Measurements from ENCODE around the gene ATP8A1.
A peak's percentile ranks its signal among the peaks of the same experiment; 100 is the strongest.
"Not testable (repeated sequence)": the region's sequence is repeated elsewhere in the genome, so short reads cannot be mapped to it uniquely, and the experiment has no call there.

ATP8A1 gene

DNA sequence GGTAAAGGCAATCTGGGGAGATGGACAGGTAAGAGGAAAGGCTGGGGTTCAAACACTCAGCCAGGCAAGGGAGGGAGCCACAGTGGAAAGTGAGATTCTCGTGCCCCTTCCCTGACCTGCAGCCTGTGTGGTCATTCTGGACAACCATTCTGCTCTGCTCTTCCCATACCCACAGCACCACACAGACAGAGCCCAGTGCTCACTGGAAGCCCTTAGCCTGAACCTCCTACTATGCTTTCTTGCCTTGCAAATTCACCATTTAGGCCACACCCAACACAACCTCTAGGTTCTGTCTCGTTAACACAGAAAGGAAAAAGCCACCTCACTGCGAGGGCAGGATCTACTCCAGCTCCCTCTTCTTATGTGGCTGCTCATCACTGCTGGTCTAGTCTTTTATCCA lies 166.9 kb downstream of the ATP8A1 start:
- no peaks in the 10 kb centered on the region for H3K9me3 Mint-ChIP-seq
- ATAC-seq = no peak
- peaks cover 31% of the 10 kb centered on the region for H3K4me1 Mint-ChIP-seq
- no peak overlapping the region for H3K4me3 Mint-ChIP-seq
- H3K36me3 Mint-ChIP-seq = peaks cover 45% of the 10 kb centered on the region
- no peaks in the 10 kb centered on the region for H3K27me3 Mint-ChIP-seq
- peak overlapping the region; percentile 20 for H3K27ac Mint-ChIP-seq

DNA sequence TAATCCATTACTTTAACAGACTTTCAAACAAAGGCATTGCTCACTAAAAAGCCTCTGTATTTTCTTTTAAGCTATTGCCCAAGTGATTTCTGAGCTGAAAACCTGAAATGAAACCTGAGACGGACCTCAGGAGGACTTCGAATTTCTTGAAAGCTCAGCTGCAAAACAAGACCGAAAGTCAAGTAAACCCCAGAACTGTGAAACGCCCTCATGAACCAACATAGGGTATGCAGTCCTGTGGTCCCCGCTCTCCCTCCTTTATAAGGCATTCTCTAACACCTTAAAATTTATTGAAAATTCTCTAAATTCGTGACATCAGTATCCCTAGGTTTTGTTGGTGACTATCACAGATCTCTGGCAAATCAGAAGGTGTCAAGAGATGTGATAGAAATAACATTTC lies 167.8 kb downstream of the ATP8A1 start:
- peaks cover 31% of the 10 kb centered on the region for H3K4me1 Mint-ChIP-seq
- H3K4me3 Mint-ChIP-seq = peak overlapping the region; percentile 16
- no peaks in the 10 kb centered on the region for H3K27me3 Mint-ChIP-seq
- peak; percentile 81 for ATAC-seq
- H3K9me3 Mint-ChIP-seq = no peaks in the 10 kb centered on the region
- peak overlapping the region; percentile 79 for H3K27ac Mint-ChIP-seq
- peaks cover 46% of the 10 kb centered on the region for H3K36me3 Mint-ChIP-seq

DNA sequence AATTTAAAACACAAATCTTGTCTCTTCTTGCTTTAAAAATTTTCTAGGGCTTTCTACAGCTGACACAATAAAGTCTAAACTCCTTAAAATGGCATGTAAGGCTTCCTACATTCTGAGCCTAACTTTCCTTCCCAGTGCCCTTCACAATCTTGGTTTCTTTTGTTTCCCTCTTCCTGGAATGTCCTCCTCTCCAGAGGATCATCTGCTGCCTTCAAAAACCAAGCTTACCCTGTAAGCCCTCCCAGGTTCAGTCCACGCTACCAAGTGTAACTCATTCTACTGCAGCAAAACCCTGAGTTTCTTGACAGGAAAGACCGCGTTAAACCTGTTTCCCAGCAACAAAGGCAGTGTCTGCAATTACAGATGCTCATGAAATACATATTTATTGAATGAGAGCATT lies 168.4 kb downstream of the ATP8A1 start:
- H3K27me3 Mint-ChIP-seq = no peaks in the 10 kb centered on the region
- H3K4me1 Mint-ChIP-seq = peaks cover 31% of the 10 kb centered on the region
- ATAC-seq = no peak
- H3K36me3 Mint-ChIP-seq = peaks cover 48% of the 10 kb centered on the region
- peak overlapping the region; percentile 79 for H3K27ac Mint-ChIP-seq
- H3K4me3 Mint-ChIP-seq = peak overlapping the region; percentile 16
- H3K9me3 Mint-ChIP-seq = no peaks in the 10 kb centered on the region

DNA sequence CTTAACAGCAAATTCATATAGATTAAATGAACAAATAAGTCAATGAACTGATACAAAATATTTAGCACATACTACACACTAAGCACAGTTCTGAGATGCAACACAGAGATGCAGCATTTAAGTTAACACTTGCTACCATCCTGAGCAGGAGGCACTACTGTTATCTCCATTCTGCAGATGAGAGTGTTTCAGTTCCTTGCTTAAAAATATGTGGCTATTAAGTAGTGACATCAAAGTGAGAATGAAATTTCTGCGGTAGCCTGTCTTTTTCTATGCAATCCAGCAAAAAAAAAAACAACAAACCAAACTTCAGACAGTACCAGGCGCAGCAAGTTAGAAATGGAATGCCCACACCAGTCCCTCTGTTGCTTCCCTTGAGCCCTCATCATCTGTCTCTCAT lies 168.8 kb downstream of the ATP8A1 start:
- peak overlapping the region; percentile 79 for H3K27ac Mint-ChIP-seq
- peak; percentile 87 for ATAC-seq
- peaks cover 31% of the 10 kb centered on the region for H3K4me1 Mint-ChIP-seq

DNA sequence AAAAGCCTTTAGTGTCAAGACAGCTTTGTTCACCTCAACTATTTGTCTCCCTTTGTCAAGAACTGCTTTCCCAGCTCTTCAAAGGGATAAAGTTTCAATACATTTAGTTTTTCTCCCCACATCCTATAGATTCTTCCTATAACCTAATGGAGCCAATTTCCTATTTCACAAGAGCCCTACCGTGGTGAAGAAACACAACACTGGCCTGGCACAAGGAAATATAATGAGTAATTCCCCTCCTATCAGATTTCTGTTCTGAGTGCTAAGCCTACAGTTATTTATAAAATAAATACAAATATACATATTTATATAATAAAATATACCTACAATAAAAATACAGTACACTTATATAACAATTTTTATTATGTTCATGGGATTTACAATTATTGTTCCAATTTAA lies 169.7 kb downstream of the ATP8A1 start:
- no peaks in the 10 kb centered on the region for H3K9me3 Mint-ChIP-seq
- no peaks in the 10 kb centered on the region for H3K27me3 Mint-ChIP-seq
- peaks cover 31% of the 10 kb centered on the region for H3K4me1 Mint-ChIP-seq
- no peak overlapping the region for H3K4me3 Mint-ChIP-seq
- no peak overlapping the region for H3K27ac Mint-ChIP-seq
- H3K36me3 Mint-ChIP-seq = peaks cover 56% of the 10 kb centered on the region
- ATAC-seq = no peak

More for the DNA sequence above, 168.8 kb downstream of the ATP8A1 start:
- Mint-ChIP-seq H3K27me3 (no peaks in the 10 kb centered on the region), H3K36me3 (peaks cover 51% of the 10 kb centered on the region), H3K9me3 (no peaks in the 10 kb centered on the region), H3K4me3 (no peak overlapping the region)

DNA sequence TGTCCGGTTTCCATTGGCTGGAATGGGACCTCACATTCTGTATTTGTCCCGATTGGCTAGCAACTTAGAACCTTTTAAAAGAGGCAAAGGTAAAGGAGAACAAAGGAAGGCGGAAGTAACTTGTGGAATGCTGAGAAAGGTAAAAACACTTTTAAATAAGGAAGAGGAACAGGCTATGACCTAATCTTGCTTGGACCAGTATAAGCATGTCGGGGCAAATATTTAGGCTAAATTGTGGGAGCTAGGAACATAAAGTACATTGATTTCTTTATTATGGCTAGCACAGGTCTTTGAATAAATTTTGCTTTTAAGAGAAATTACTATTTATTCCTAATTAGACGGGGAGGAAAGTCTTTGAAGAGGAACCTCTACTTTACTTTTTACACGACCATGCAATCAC lies 170.7 kb downstream of the ATP8A1 start:
- not testable (repeated sequence) for H3K27me3 Mint-ChIP-seq, H3K27ac Mint-ChIP-seq, H3K4me3 Mint-ChIP-seq, ATAC-seq, H3K9me3 Mint-ChIP-seq
- H3K36me3 Mint-ChIP-seq = peaks cover 57% of the 10 kb centered on the region
- peaks cover 31% of the 10 kb centered on the region for H3K4me1 Mint-ChIP-seq

DNA sequence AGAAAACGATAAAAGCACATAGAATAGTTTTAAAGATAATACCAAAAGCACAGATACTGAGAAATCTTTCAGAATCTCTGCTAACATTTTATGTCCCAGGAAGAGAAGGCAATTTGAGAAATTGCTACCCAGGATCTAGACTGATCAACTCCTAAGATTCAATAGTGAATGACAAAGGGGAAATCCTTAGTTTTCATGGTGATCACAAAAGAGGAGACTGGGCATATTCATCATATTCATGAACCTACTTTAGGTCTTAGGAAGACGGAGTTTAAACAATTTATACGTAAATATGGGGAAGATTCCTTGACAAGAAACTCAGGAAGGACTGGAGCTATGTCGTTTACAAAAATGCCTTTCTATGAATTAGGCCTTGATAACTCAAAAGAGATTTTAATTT lies 172.3 kb downstream of the ATP8A1 start:
- ATAC-seq = no peak
- no peak overlapping the region for H3K27ac Mint-ChIP-seq
- peaks cover 19% of the 10 kb centered on the region for H3K4me1 Mint-ChIP-seq
- H3K27me3 Mint-ChIP-seq = no peaks in the 10 kb centered on the region
- H3K4me3 Mint-ChIP-seq = no peak overlapping the region
- peaks cover 54% of the 10 kb centered on the region for H3K36me3 Mint-ChIP-seq
- no peaks in the 10 kb centered on the region for H3K9me3 Mint-ChIP-seq

DNA sequence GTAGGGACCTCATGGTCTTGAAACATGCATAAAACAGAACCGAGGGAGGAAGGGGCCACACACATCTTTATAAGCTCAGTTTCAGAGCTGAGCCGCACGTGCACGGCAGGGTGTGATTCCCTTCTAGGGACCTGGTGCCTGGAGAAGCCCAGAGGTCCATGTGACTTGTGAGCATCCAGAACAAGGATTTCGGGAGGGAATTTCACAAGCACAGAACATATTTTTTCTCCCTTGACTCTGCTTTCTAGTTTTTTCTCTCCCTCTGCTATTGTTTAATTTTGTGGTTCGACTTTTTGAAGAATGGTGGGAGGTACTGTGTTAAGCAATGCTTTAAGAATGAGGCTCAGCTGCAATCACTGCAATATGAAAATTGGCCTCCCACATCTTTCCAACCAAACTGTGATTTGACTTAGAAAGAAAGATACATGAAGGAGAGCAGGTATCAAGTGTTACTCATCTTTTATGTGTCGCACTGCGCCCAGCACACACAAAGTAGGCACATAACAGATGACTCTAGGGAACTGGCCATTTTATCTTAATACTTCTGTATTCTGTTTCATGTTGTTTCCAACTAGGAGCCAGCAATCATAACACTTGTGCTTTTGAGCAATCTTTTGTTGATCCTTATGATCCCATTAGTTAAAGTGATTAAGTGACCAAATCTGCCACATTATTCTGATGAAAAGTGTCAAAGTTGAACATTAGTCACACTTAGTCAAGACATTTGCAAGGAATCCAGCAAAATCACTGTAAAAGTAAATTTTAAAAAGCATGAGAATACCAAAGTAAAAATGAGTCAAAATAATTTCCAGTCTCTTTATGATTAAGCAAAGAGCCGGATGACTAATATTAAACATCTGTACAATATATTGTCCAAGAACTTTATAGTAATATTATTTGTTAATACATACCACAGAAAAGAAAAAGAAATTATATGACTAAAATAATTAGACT lies 173.2 kb downstream of the ATP8A1 start:
- Mint-ChIP-seq H3K36me3 (peaks cover 58% of the 10 kb centered on the region), H3K4me3 (no peak overlapping the region), H3K4me1 (peaks cover 11% of the 10 kb centered on the region), H3K27me3 (no peaks in the 10 kb centered on the region), H3K27ac (no peak overlapping the region), H3K9me3 (no peaks in the 10 kb centered on the region)
- ATAC-seq = no peak

DNA sequence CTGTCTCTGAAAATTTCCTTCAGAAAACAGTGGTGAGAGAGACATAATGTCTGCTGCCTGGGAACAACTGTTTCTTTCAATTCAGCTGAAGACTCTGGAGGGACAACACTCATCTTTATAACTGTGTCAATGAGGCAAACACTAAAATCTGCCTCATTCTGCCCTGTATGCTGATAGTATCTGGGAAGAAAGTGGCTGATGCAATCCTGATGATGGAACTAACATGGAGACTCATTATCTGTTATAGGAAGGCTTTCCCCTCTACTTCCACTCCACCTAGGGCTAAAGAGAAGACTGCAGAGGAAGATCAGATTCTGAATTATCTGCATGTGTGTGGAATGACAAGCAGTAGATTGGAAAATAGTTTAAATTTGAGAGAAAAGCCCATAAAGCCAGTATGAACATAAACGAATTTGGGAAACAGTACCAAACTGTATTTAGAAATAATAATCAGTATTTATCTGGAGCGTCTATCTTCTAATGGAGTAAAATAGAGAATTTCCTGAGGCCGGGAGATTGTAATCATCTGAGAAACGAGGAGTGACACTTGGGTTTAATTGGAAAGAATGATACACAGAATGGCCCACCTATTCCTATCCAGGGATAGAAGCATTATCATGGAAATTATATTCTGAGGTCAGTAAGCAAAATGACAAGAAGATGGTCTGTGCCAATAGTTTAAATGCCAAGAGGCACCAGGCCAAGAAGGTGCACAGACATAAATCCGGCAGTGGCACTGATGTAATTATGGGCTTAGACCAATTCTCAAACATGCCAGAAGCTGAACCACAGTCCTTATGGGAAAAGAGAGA lies 174.2 kb downstream of the ATP8A1 start:
- Mint-ChIP-seq H3K9me3 (no peaks in the 10 kb centered on the region), H3K27me3 (no peaks in the 10 kb centered on the region), H3K4me3 (no peak overlapping the region), H3K4me1 (peaks cover 8% of the 10 kb centered on the region), H3K36me3 (peaks cover 63% of the 10 kb centered on the region), H3K27ac (no peak overlapping the region)
- no peak for ATAC-seq

DNA sequence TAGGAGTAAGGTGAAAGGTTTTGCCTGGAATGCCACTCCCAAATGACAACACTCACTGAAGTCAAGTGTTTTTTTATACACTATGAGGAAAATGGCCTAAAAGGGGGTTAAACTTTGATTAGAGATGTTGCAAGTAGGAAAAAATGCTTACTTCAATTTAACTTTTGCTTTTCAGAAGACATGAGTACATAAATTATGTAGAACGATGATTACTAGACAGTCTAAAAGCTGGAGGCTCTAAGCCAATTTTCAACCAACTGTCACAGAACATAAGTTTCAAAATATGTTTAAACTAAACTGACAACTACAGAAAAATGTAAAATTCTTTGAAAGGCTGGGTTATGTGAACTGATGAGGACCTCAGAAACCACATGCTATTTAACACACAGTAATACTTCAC lies 176.2 kb downstream of the ATP8A1 start:
- ATAC-seq = no peak
- H3K27ac Mint-ChIP-seq = no peak overlapping the region
- H3K9me3 Mint-ChIP-seq = no peaks in the 10 kb centered on the region
- no peak overlapping the region for H3K4me3 Mint-ChIP-seq
- peaks cover 8% of the 10 kb centered on the region for H3K4me1 Mint-ChIP-seq
- H3K36me3 Mint-ChIP-seq = peaks cover 72% of the 10 kb centered on the region
- no peaks in the 10 kb centered on the region for H3K27me3 Mint-ChIP-seq

DNA sequence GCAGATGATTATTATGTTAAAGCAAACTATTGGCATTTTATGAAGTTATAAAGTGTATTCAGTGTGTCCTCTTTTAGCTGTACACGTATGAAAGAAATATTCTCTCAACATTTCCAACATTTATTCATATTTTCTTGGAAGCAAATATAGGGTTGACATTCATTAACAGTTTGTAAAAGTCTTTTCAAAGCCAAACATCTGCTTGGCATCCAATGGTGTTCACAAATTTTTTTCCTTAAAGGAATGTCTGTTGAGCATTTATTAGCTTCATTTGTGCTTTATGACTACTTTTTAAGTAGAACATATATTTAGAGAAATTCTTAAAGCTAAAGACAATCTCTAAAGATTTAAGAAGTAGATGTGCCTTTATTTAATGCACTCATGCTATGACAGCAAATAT lies 176.6 kb downstream of the ATP8A1 start:
- no peak overlapping the region for H3K4me3 Mint-ChIP-seq
- H3K27me3 Mint-ChIP-seq = no peaks in the 10 kb centered on the region
- H3K4me1 Mint-ChIP-seq = peaks cover 8% of the 10 kb centered on the region
- no peak for ATAC-seq
- H3K9me3 Mint-ChIP-seq = no peaks in the 10 kb centered on the region
- H3K27ac Mint-ChIP-seq = no peak overlapping the region
- H3K36me3 Mint-ChIP-seq = peaks cover 70% of the 10 kb centered on the region

DNA sequence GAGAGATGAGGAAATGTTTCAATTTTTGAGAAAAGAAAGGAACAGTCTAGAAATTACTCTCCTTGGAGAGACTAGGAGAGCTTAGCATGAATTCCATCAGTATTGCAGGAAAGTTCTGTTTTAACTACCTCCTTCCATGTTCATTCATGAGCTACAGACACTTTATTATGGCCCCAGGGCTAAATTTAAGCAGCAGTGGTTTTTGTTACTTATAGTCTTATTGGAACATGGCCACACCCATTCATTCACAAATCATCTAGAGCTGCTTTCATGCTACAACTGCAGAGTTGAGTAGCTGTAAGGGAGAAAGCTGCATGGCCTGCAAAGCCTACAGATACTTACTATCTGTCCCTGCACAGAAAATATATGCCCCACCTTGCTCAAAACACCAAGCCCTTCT lies 178.0 kb downstream of the ATP8A1 start:
- H3K4me3 Mint-ChIP-seq = no peak overlapping the region
- no peaks in the 10 kb centered on the region for H3K9me3 Mint-ChIP-seq
- no peak overlapping the region for H3K27ac Mint-ChIP-seq
- no peaks in the 10 kb centered on the region for H3K27me3 Mint-ChIP-seq
- ATAC-seq = no peak
- H3K36me3 Mint-ChIP-seq = peaks cover 75% of the 10 kb centered on the region
- H3K4me1 Mint-ChIP-seq = peaks cover 8% of the 10 kb centered on the region

DNA sequence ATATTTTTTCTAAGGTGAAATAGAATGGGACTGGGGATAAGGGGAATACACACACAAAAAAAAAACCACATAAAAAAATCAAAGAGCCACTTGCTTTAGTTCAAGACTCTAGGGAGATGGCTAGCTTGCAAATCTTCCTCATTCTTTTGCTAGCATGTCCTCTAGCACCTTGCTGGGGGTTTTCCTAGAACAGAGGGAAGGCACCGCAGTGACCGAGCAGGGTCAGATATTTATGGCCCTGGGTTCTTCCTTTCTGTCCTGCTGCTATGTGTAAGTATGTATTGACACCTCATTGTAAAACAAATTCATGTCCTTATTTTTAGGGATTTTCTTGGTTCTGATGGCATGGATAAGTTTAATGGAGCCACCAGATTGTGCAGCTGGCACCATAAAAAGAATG lies 178.4 kb downstream of the ATP8A1 start:
- peaks cover 73% of the 10 kb centered on the region for H3K36me3 Mint-ChIP-seq
- no peak for ATAC-seq
- H3K4me3 Mint-ChIP-seq = no peak overlapping the region
- H3K9me3 Mint-ChIP-seq = no peaks in the 10 kb centered on the region
- H3K4me1 Mint-ChIP-seq = peaks cover 8% of the 10 kb centered on the region
- H3K27ac Mint-ChIP-seq = no peak overlapping the region
- H3K27me3 Mint-ChIP-seq = no peaks in the 10 kb centered on the region

DNA sequence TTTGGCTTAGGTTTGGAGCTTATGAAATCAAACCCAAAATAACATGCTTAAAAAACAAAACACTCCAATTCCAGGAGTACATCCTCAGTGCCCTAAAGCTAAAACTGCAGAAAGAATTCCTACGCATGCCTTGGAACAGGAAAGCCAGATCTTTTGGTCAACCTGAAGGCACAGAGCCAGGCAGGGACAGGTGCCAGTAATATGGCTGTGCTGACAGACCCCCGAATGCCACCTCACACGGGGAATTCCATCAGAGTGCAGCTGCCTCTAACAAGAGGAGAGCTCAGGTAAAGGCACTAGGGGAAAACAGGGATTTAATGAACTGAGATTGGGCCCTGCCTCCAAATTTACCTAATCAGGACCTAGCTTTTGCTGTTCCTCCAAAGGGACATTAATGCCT lies 182.5 kb downstream of the ATP8A1 start:
- Mint-ChIP-seq H3K27me3 (no peaks in the 10 kb centered on the region), H3K36me3 (peaks cover 63% of the 10 kb centered on the region)

DNA sequence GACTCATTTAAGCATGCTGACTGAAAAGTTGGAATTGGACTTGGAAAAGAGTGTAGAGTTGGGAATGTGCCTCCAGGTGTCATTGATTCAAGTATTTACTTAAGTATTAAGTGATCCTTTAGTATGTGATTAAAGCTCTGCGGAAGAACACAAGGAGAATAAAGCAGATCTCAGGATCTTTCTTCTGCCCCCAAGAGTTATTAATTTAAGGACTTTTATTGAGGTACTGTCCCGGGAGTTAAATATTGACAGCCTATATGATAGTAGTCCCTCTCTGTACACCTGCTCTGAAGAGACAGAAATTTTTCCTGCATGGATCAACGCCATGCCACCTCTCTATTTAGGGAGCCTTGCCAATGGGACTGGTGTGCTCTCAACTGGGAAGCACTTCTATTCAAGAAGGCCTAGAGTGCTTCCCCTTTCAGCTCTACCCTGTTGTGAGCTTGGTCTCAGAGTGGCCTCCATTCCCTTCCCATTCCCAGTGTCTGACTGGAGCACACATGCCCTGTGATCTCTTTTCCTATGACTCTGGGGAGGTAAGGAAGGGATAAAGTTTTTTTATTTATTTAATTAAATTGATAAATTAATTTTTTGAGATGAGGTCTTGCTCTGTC lies 183.7 kb downstream of the ATP8A1 start:
- H3K4me1 Mint-ChIP-seq = peaks cover 2% of the 10 kb centered on the region
- no peaks in the 10 kb centered on the region for H3K27me3 Mint-ChIP-seq
- no peak overlapping the region for H3K27ac Mint-ChIP-seq
- H3K4me3 Mint-ChIP-seq = no peak overlapping the region
- ATAC-seq = no peak
- peaks cover 59% of the 10 kb centered on the region for H3K36me3 Mint-ChIP-seq
- no peaks in the 10 kb centered on the region for H3K9me3 Mint-ChIP-seq

More for the DNA sequence above, 182.5 kb downstream of the ATP8A1 start:
- H3K4me1 Mint-ChIP-seq = peaks cover 8% of the 10 kb centered on the region
- no peak for ATAC-seq
- no peaks in the 10 kb centered on the region for H3K9me3 Mint-ChIP-seq
- no peak overlapping the region for H3K27ac Mint-ChIP-seq
- H3K4me3 Mint-ChIP-seq = no peak overlapping the region
